ENCODE results near the gene RGS17.
A peak's percentile ranks its signal among the peaks of the same experiment; 100 is the strongest.

The RGS17 gene

DNA sequence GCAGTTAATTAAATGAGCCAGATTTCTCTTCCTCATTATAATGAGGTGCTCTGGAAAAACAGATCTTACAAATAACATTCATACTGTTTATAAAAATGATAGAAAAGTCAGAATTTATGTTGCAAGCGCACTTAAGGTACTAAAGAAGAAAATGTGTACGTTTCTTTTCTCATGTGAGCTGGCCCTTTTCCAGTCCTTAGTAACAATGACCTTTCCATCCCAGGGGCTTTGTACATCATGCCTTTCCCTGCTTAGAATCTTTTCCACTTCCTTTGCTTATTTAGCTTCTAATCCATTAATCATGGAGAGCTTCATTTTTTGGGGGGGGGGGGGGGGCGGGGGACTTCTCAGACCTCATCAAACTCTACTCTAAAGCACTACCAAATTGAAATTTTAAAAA is 153.0 kb downstream of the RGS17 start:
- Histone ChIP-seq H3K27ac (ENCODE audit: insufficient read depth in 1 of 2, low read depth in 1 of 2, low read length in 2 of 2, poor library complexity in 1 of 2, severe bottlenecking in 2 of 2) (no peak overlapping the region), H3K9me3 (ENCODE audit: control extremely low read depth in 1 of 5, control insufficient read depth in 4 of 5, insufficient read depth in 2 of 5, low read depth in 1 of 5, low read length in 4 of 5) (no peaks in the 10 kb centered on the region), H3K36me3 (ENCODE audit: control insufficient read depth in 4 of 4, insufficient read depth in 4 of 4, low read length in 3 of 4) (peaks cover 4 to 32% (median 9%) of the 10 kb centered on the region in 4 experiments), H3K4me1 (ENCODE audit: control extremely low read depth in 1 of 4, control insufficient read depth in 4 of 4, insufficient read depth in 4 of 4, low read length in 3 of 4) (peaks cover 13 to 68% (median 44%) of the 10 kb centered on the region in 4 experiments), H3K27me3 (replicated peaks in 2 of 5; ENCODE audit: control insufficient read depth in 4 of 5, insufficient read depth in 5 of 5, low read length in 4 of 5) (no peaks in the 10 kb centered on the region), H3K4me3 (ENCODE audit: control insufficient read depth in 1 of 7, extremely low read depth in 1 of 7, insufficient read depth in 4 of 7, low read depth in 2 of 7, low read length in 6 of 7) (peak overlapping the region in 1 of 7 experiments; percentile 30)
- ChIA-PET POLR2A (interaction anchor here (0.6 kb wide), 1 partner anchor 384 kb away, joined by 3 read pairs; no protein-coding TSS in a partner anchor), CTCF (interaction anchor here (0.9 to 1.9 kb wide), 4 partner anchors 13 to 80 kb away, joined by 3 to 6 read pairs (median 4); no protein-coding TSS in a partner anchor)
- no CpG with 5 or more reads among the region's 3 CpGs for WGBS (ENCODE audit: insufficient coverage)
- DNase-seq, result no peak

DNA sequence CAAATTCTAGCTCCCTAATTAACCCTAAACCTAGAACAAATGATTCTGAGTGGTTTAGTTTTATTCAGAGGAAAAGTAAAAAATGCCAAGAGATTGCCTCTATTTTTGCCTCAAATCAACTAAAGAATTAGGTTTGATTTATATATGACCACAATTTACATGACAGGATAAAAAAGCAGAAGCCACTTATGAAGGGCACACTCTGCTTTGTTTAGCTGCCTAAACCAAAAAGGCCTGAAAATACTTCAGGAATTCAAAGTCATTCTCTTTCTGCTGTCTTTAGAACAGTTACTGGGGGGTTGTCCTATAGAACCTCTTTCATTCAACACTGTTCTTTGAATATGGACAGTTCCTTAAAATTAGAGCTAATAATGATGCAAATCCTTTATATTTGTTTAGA is 153.5 kb downstream of the RGS17 start:
- peaks cover 13 to 66% (median 44%) of the 10 kb centered on the region in 4 experiments for H3K4me1 ChIP-seq (ENCODE audit: control extremely low read depth in 1 of 4, control insufficient read depth in 4 of 4, insufficient read depth in 4 of 4, low read length in 3 of 4)
- peak in 2 of 3 donors; percentile 64 to 76 for DNase-seq
- H3K36me3 ChIP-seq (ENCODE audit: control insufficient read depth in 4 of 4, insufficient read depth in 4 of 4, low read length in 3 of 4), result peaks cover 4 to 37% (median 14%) of the 10 kb centered on the region in 4 experiments
- POLR2A ChIA-PET, result interaction anchor here (0.6 kb wide), 1 partner anchor 383 kb away, joined by 3 read pairs; no protein-coding TSS in a partner anchor
- H3K27me3 ChIP-seq (replicated peaks in 2 of 5; ENCODE audit: control insufficient read depth in 4 of 5, insufficient read depth in 5 of 5, low read length in 4 of 5), result no peaks in the 10 kb centered on the region
- no peaks in the 10 kb centered on the region for H3K9me3 ChIP-seq (ENCODE audit: control extremely low read depth in 1 of 5, control insufficient read depth in 4 of 5, insufficient read depth in 2 of 5, low read depth in 1 of 5, low read length in 4 of 5)
- H3K27ac ChIP-seq (ENCODE audit: insufficient read depth in 1 of 2, low read depth in 1 of 2, low read length in 2 of 2, poor library complexity in 1 of 2, severe bottlenecking in 2 of 2), result peak overlapping the region in 1 of 2 experiments; percentile 12
- CTCF ChIA-PET, result interaction anchor here (0.7 to 1.9 kb wide), 4 partner anchors 23 to 80 kb away, joined by 3 to 6 read pairs (median 4); no protein-coding TSS in a partner anchor
- H3K4me3 ChIP-seq (ENCODE audit: control insufficient read depth in 1 of 7, extremely low read depth in 1 of 7, insufficient read depth in 4 of 7, low read depth in 2 of 7, low read length in 6 of 7), result no peak overlapping the region

DNA sequence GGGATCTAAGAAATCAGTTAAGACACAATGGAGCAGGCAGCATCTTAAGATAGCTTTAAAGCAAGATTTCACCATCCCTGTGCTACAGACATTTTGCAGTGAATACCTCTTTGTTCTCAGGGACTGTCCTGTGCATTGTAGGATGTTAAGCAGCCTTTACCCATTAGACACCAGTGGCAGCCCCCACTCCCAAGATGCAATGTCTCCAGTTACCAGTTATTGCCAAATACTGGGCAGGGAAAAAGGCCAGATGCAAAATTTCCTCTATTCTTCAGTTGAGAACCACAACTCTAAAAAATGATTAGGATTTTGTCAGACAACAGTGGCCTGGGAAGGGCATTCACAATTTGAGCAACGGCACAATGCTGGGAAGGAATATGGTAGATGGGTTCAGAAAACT is 154.3 kb downstream of the RGS17 start:
- H3K9me3 ChIP-seq (ENCODE audit: control extremely low read depth in 1 of 5, control insufficient read depth in 4 of 5, insufficient read depth in 2 of 5, low read depth in 1 of 5, low read length in 4 of 5), result no peaks in the 10 kb centered on the region
- no peak overlapping the region for H3K4me3 ChIP-seq (ENCODE audit: control insufficient read depth in 1 of 7, extremely low read depth in 1 of 7, insufficient read depth in 4 of 7, low read depth in 2 of 7, low read length in 6 of 7)
- H3K4me1 ChIP-seq (ENCODE audit: control extremely low read depth in 1 of 4, control insufficient read depth in 4 of 4, insufficient read depth in 4 of 4, low read length in 3 of 4), result peaks cover 11 to 58% (median 39%) of the 10 kb centered on the region in 4 experiments
- 100% methylated on average over 1 of the region's 1 CpG for WGBS (ENCODE audit: insufficient coverage)
- DNase-seq, result no peak
- H3K36me3 ChIP-seq (ENCODE audit: control insufficient read depth in 4 of 4, insufficient read depth in 4 of 4, low read length in 3 of 4), result peaks cover 4 to 45% (median 21%) of the 10 kb centered on the region in 4 experiments
- ChIA-PET CTCF (no interaction called here), POLR2A (no interaction called here)
- no peak overlapping the region for H3K27ac ChIP-seq (ENCODE audit: insufficient read depth in 1 of 2, low read depth in 1 of 2, low read length in 2 of 2, poor library complexity in 1 of 2, severe bottlenecking in 2 of 2)
- H3K27me3 ChIP-seq (replicated peaks in 2 of 5; ENCODE audit: control insufficient read depth in 4 of 5, insufficient read depth in 5 of 5, low read length in 4 of 5), result no peaks in the 10 kb centered on the region

DNA sequence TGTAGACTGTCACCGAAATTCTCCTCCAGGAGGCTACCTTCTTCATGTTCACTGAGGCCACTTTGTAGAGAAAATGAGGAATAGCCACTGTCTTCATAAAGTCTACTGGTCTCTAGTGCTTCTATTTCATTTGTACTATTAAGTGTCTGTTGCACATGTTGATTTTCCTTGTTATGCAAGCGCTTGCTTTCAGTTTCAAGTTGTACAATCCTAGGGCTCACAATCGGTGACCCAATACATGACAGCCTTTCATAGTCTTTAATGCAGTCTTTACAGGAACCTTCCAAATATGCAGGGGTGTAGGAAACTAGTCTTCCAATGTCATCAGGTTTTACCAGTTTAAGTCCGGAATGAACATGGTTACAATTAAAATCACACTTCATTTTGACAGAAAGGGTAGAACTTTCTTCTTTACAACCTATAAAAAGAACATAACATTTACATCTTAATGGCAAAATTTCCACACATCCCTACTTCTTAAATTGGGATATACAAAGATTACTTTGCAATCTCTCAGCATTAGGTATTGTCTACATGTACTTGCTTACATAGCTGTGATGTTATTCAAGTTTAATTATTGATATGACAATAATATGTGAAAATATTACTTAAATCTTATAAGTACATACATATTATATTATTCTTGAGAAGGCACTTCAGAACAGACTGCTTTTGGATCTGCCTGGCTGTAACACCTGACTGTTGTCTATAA is 155.7 kb downstream of the RGS17 start:
- 55% methylated on average over 2 of the region's 4 CpGs for WGBS (ENCODE audit: insufficient coverage)
- peak overlapping the region in 4 of 7 experiments; percentile 17 to 72 (median 51) for H3K4me3 ChIP-seq (ENCODE audit: control insufficient read depth in 1 of 7, extremely low read depth in 1 of 7, insufficient read depth in 4 of 7, low read depth in 2 of 7, low read length in 6 of 7)

DNA sequence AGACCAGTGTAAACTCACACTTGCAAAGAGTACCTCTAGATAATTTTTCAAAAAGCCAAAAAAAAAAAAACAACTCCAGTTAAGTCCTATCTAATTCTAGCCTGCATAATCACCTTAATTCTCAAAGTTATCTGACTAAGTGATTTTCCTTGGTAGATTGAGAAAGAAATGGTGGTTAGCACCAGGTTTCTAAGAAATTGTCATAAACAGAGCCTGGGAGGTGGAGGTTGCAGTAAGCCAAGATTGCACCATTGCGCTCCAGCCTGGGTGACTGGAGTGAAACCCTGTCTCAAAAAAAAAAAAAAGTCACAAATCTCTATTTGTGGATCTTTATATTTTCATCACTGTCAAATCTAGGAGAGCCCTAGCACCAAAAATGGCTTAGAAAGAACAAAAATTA is 157.2 kb downstream of the RGS17 start:
- Histone ChIP-seq H3K27ac (ENCODE audit: insufficient read depth in 1 of 2, low read depth in 1 of 2, low read length in 2 of 2, poor library complexity in 1 of 2, severe bottlenecking in 2 of 2) (no peak overlapping the region), H3K4me3 (ENCODE audit: control insufficient read depth in 1 of 7, extremely low read depth in 1 of 7, insufficient read depth in 4 of 7, low read depth in 2 of 7, low read length in 6 of 7) (peak overlapping the region in 1 of 7 experiments; percentile 16), H3K9me3 (ENCODE audit: control extremely low read depth in 1 of 5, control insufficient read depth in 4 of 5, insufficient read depth in 2 of 5, low read depth in 1 of 5, low read length in 4 of 5) (peaks cover 0 to 1% (median 0%) of the 10 kb centered on the region in 5 experiments), H3K36me3 (ENCODE audit: control insufficient read depth in 4 of 4, insufficient read depth in 4 of 4, low read length in 3 of 4) (peaks cover 11 to 69% (median 39%) of the 10 kb centered on the region in 4 experiments), H3K27me3 (replicated peaks in 2 of 5; ENCODE audit: control insufficient read depth in 4 of 5, insufficient read depth in 5 of 5, low read length in 4 of 5) (no peaks in the 10 kb centered on the region), H3K4me1 (ENCODE audit: control extremely low read depth in 1 of 4, control insufficient read depth in 4 of 4, insufficient read depth in 4 of 4, low read length in 3 of 4) (peaks cover 5 to 39% (median 25%) of the 10 kb centered on the region in 4 experiments)
- ChIA-PET CTCF (no interaction called here), POLR2A (no interaction called here)
- WGBS (ENCODE audit: insufficient coverage), result 100% methylated on average over 1 of the region's 1 CpG
- DNase-seq, result no peak

More for the DNA sequence above, 155.7 kb downstream of the RGS17 start:
- POLR2A ChIA-PET, result no interaction called here
- no peaks in the 10 kb centered on the region for H3K27me3 ChIP-seq (replicated peaks in 2 of 5; ENCODE audit: control insufficient read depth in 4 of 5, insufficient read depth in 5 of 5, low read length in 4 of 5)
- peaks cover 4 to 58% (median 27%) of the 10 kb centered on the region in 4 experiments for H3K36me3 ChIP-seq (ENCODE audit: control insufficient read depth in 4 of 4, insufficient read depth in 4 of 4, low read length in 3 of 4)
- peak overlapping the region in 1 of 2 experiments; percentile 38 for H3K27ac ChIP-seq (ENCODE audit: insufficient read depth in 1 of 2, low read depth in 1 of 2, low read length in 2 of 2, poor library complexity in 1 of 2, severe bottlenecking in 2 of 2)
- H3K9me3 ChIP-seq (ENCODE audit: control extremely low read depth in 1 of 5, control insufficient read depth in 4 of 5, insufficient read depth in 2 of 5, low read depth in 1 of 5, low read length in 4 of 5), result no peaks in the 10 kb centered on the region
- peaks cover 5 to 48% (median 33%) of the 10 kb centered on the region in 4 experiments for H3K4me1 ChIP-seq (ENCODE audit: control extremely low read depth in 1 of 4, control insufficient read depth in 4 of 4, insufficient read depth in 4 of 4, low read length in 3 of 4)
- peak; percentile 56 to 86 (median 80) for DNase-seq
- CTCF ChIA-PET, result no interaction called here

DNA sequence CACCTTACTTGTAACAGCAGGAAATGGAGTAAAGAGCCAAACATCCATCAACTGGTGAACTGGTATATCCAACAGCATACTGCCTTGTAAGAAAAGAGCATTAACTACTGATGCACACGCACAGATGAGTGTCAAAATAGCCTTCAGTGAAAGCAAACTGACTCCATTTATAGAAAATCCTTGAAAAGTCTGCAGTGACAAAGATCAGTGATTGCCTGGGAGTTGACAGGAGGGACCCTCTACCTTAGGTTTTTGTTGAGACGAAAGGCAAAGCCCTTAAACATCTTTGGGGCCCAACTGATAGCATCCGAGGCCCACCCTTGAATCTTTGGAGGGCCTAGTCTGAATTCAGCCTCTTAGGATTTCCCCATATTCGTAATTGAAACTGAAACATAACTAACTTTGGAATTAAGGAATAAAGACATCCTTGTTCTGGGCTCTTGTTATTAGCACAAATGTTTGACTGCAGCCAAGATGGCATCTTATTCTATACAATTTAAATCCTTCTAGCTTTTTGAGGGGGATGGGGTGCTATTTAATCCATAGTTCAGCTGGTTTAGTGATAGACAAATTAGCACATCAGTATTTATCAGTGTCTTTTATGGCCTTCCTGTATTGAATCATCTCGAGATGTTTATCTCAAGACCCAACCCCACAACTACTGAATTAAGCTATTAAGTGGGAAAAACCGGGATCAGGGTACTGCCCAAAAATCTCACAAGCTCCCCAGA is 161.2 kb downstream of the RGS17 start:
- Histone ChIP-seq H3K4me3 (ENCODE audit: control insufficient read depth in 1 of 7, extremely low read depth in 1 of 7, insufficient read depth in 4 of 7, low read depth in 2 of 7, low read length in 6 of 7) (no peak overlapping the region), H3K9me3 (ENCODE audit: control extremely low read depth in 1 of 5, control insufficient read depth in 4 of 5, insufficient read depth in 2 of 5, low read depth in 1 of 5, low read length in 4 of 5) (peaks cover 0 to 1% (median 0%) of the 10 kb centered on the region in 5 experiments), H3K36me3 (ENCODE audit: control insufficient read depth in 4 of 4, insufficient read depth in 4 of 4, low read length in 3 of 4) (peaks cover 7 to 53% (median 37%) of the 10 kb centered on the region in 4 experiments), H3K4me1 (ENCODE audit: control extremely low read depth in 1 of 4, control insufficient read depth in 4 of 4, insufficient read depth in 4 of 4, low read length in 3 of 4) (peaks cover 0 to 11% (median 4%) of the 10 kb centered on the region in 4 experiments), H3K27me3 (replicated peaks in 2 of 5; ENCODE audit: control insufficient read depth in 4 of 5, insufficient read depth in 5 of 5, low read length in 4 of 5) (no peaks in the 10 kb centered on the region), H3K27ac (ENCODE audit: insufficient read depth in 1 of 2, low read depth in 1 of 2, low read length in 2 of 2, poor library complexity in 1 of 2, severe bottlenecking in 2 of 2) (no peak overlapping the region)
- 100% methylated on average over 3 of the region's 6 CpGs for WGBS (ENCODE audit: insufficient coverage)
- ChIA-PET CTCF (no interaction called here), POLR2A (no interaction called here)
- no peak for DNase-seq
